Activated naive CD4-positive, alpha-beta T cell treated with anti-CD3 and anti-CD28 coated beads for 36 hours (primary cell): ENCODE measurements around the gene PDPK1. TPM values are rescaled to one million over a fixed set of nuclear protein-coding genes. Genes with fewer than 3 reads are reported as not detected.
"Not testable (repeated sequence)": the region's sequence is repeated elsewhere in the genome, so short reads cannot be mapped to it uniquely, and the experiment has no call there.

Experiments
- CTCF ChIA-PET: fragments of 350-600 bp; sonication (Branson Sonifier 250); formaldehyde crosslinking; loops from one replicate; lab custom pipeline; 2021; ENCODE audit warnings: antibody characterized with exemption; lab: Charles Lee
- DNase-seq: peaks from one replicate; pipeline ENCODE4 v3.0.0-alpha.2; 2020
- H3K27ac Mint-ChIP-seq: one replicate; pipeline ENCODE4 v1.8.0; 2021; ENCODE audit warnings: mild to moderate bottlenecking, mixed read lengths
- H3K27me3 Mint-ChIP-seq: one replicate; pipeline ENCODE4 v1.8.0; 2021; ENCODE audit warnings: low read depth, mixed read lengths
- H3K36me3 Mint-ChIP-seq: one replicate; pipeline ENCODE4 v1.8.0; 2021; ENCODE audit warnings: low read depth, mixed read lengths
- H3K4me1 Mint-ChIP-seq: one replicate; pipeline ENCODE4 v1.8.0; 2021; ENCODE audit warnings: low read depth, mixed read lengths
- H3K4me3 Mint-ChIP-seq: one replicate; pipeline ENCODE4 v1.8.0; 2021; ENCODE audit warnings: mild to moderate bottlenecking, moderate library complexity, mixed read lengths
- H3K9me3 Mint-ChIP-seq: one replicate; pipeline ENCODE4 v1.8.0; 2021; ENCODE audit warnings: mixed read lengths
- intact Hi-C: fragments of 100-400 bp; cut with micrococcal nuclease; formaldehyde crosslinking; loops from one replicate; pipeline ENCODE4 v1.15.1; 2023
- microRNA-seq: library from miRNA; unstranded; fragments of <30 nt; microRNA quantifications from one replicate; pipeline ENCODE4 v1.2.0, GENCODE V29; 2022; ENCODE audit warnings: borderline microRNAs expressed, borderline replicate concordance
- total RNA-seq, 2 experiments: library from RNA; stranded (reverse); gene quantifications; one replicate each; pipeline ENCODE4 v1.2.3, GENCODE V29; 2021

PDPK1 gene
- total RNA-seq, 2 experiments from 2014 or later: 26.6 to 27.8 TPM

GRCh38 chr16:2620870-2621269, 83.0 kb downstream of the PDPK1 start:
- H3K27ac Mint-ChIP-seq, intact Hi-C loops, CTCF ChIA-PET, DNase-seq, H3K4me1 Mint-ChIP-seq, H3K9me3 Mint-ChIP-seq, H3K4me3 Mint-ChIP-seq, H3K36me3 Mint-ChIP-seq, H3K27me3 Mint-ChIP-seq: not testable (repeated sequence)

GRCh38 chr16:2621395-2621794, 83.6 kb downstream of the PDPK1 start:
- H3K9me3 Mint-ChIP-seq, H3K27me3 Mint-ChIP-seq, H3K4me3 Mint-ChIP-seq, intact Hi-C loops, H3K27ac Mint-ChIP-seq, CTCF ChIA-PET, H3K36me3 Mint-ChIP-seq, H3K4me1 Mint-ChIP-seq, DNase-seq: not testable (repeated sequence)

GRCh38 chr16:2627075-2627474, 89.3 kb downstream of the PDPK1 start:
- DNase-seq, H3K27ac Mint-ChIP-seq, H3K9me3 Mint-ChIP-seq, H3K27me3 Mint-ChIP-seq, H3K36me3 Mint-ChIP-seq, intact Hi-C loops, CTCF ChIA-PET, H3K4me1 Mint-ChIP-seq, H3K4me3 Mint-ChIP-seq: not testable (repeated sequence)

GRCh38 chr16:2631203-2631602, 93.4 kb downstream of the PDPK1 start:
- CTCF ChIA-PET, H3K9me3 Mint-ChIP-seq, DNase-seq, H3K4me3 Mint-ChIP-seq, H3K36me3 Mint-ChIP-seq, H3K27me3 Mint-ChIP-seq, H3K4me1 Mint-ChIP-seq, H3K27ac Mint-ChIP-seq, intact Hi-C loops: not testable (repeated sequence)

- H3K27me3 Mint-ChIP-seq, H3K36me3 Mint-ChIP-seq, H3K9me3 Mint-ChIP-seq, H3K27ac Mint-ChIP-seq, DNase-seq, H3K4me1 Mint-ChIP-seq, intact Hi-C loops, CTCF ChIA-PET, H3K4me3 Mint-ChIP-seq: not testable (repeated sequence)
These were observed 94.5 kb downstream of the PDPK1 start for GRCh38 chr16:2632291-2632690.

- CTCF ChIA-PET, H3K27me3 Mint-ChIP-seq, H3K4me1 Mint-ChIP-seq, H3K27ac Mint-ChIP-seq, H3K4me3 Mint-ChIP-seq, intact Hi-C loops, H3K36me3 Mint-ChIP-seq, H3K9me3 Mint-ChIP-seq: not testable (repeated sequence)
- DNase-seq: peak; percentile 82
These were observed 101.4 kb downstream of the PDPK1 start for GRCh38 chr16:2639071-2639721.

- intact Hi-C loops, H3K36me3 Mint-ChIP-seq, H3K9me3 Mint-ChIP-seq, CTCF ChIA-PET, H3K27me3 Mint-ChIP-seq, H3K27ac Mint-ChIP-seq, H3K4me3 Mint-ChIP-seq, H3K4me1 Mint-ChIP-seq, DNase-seq: not testable (repeated sequence)
These were observed 101.9 kb downstream of the PDPK1 start for GRCh38 chr16:2639722-2640072.

GRCh38 chr16:2642561-2642960, 104.7 kb downstream of the PDPK1 start:
- intact Hi-C loops, H3K4me1 Mint-ChIP-seq, CTCF ChIA-PET, H3K27me3 Mint-ChIP-seq, DNase-seq, H3K4me3 Mint-ChIP-seq, H3K36me3 Mint-ChIP-seq, H3K27ac Mint-ChIP-seq, H3K9me3 Mint-ChIP-seq: not testable (repeated sequence)

- H3K27ac Mint-ChIP-seq, CTCF ChIA-PET, H3K4me1 Mint-ChIP-seq: not testable (repeated sequence)
These were observed 107.1 kb downstream of the PDPK1 start for GRCh38 chr16:2644754-2645453.

GRCh38 chr16:2651268-2651871, 113.5 kb downstream of the PDPK1 start:
- H3K9me3 Mint-ChIP-seq, H3K27me3 Mint-ChIP-seq, DNase-seq, H3K4me3 Mint-ChIP-seq, H3K27ac Mint-ChIP-seq, intact Hi-C loops, CTCF ChIA-PET, H3K36me3 Mint-ChIP-seq, H3K4me1 Mint-ChIP-seq: not testable (repeated sequence)

More at GRCh38 chr16:2644754-2645453, 107.1 kb downstream of the PDPK1 start:
- H3K9me3 Mint-ChIP-seq, H3K36me3 Mint-ChIP-seq, H3K27me3 Mint-ChIP-seq, DNase-seq, H3K4me3 Mint-ChIP-seq, intact Hi-C loops: not testable (repeated sequence)

Small RNA genes lying within 50 kb of the gene (microRNA-seq; reads per million reads assigned to microRNA genes)
- gene MIR3178: not detected

Other genes starting within 250 kb of the PDPK1 start
- 1 to 10 TPM; 2.6 to 3.1 TPM for gene ABCA3, start 197.3 kb upstream of the PDPK1 start, total RNA-seq
- 10 to 100 TPM; 73.5 to 74.5 TPM for gene CCNF, start 108.6 kb upstream of the PDPK1 start, total RNA-seq
- gene TEDC2, start 77.9 kb upstream of the PDPK1 start, total RNA-seq: 10 to 100 TPM; 24.2 to 24.8 TPM
- not detected for gene NTN3, start 66.7 kb upstream of the PDPK1 start, total RNA-seq
- 1 to 10 TPM; 8.1 to 8.6 TPM for gene TBC1D24, start 62.9 kb upstream of the PDPK1 start, total RNA-seq
- gene ATP6V0C, start 24.1 kb upstream of the PDPK1 start, total RNA-seq: 10 to 100 TPM; 81.9 TPM
- 10 to 100 TPM; 15.3 to 18.6 TPM for gene AMDHD2, start 17.6 kb upstream of the PDPK1 start, total RNA-seq
- under 1 TPM in 1 of 2 experiments, not detected in 1; 0.17 TPM for gene CEMP1, start 6.6 kb upstream of the PDPK1 start, total RNA-seq
- 10 to 100 TPM; 21.8 to 24.1 TPM for gene KCTD5, start 144.5 kb downstream of the PDPK1 start, total RNA-seq
- gene PRSS27, start 182.2 kb downstream of the PDPK1 start, total RNA-seq: 1 to 10 TPM; 1.7 to 2.4 TPM
- 100 to 1,000 TPM; 607 to 649 TPM for gene SRRM2, start 214.6 kb downstream of the PDPK1 start, total RNA-seq
- gene ELOB, start 239.3 kb downstream of the PDPK1 start, total RNA-seq: 100 to 1,000 TPM; 177 to 189 TPM
- under 1 TPM; 0.12 to 0.17 TPM for gene PRSS33, start 249.5 kb downstream of the PDPK1 start, total RNA-seq